GM12875 (cell line): ENCODE measurements around the gene GPR4.
A peak's percentile ranks its signal among the peaks of the same experiment; 100 is the strongest.

ENCODE experiments used
- H3K4me3 ChIP-seq: one replicate; pipeline ENCODE4 v1.5.1; 2011; ENCODE audit warnings: low read depth, low read length, control low read depth
- TF ChIP-seq, protein P1 (sequence below): IDR thresholded peaks from 2 replicates; pipeline ENCODE4 v1.5.1; 2011; ENCODE audit warnings: low read depth, mild to moderate bottlenecking, control low read depth, inconsistent platforms, low read length, moderate library complexity, borderline replicate concordance; ENCODE audit not compliant: insufficient read depth

GPR4 gene

DNA sequence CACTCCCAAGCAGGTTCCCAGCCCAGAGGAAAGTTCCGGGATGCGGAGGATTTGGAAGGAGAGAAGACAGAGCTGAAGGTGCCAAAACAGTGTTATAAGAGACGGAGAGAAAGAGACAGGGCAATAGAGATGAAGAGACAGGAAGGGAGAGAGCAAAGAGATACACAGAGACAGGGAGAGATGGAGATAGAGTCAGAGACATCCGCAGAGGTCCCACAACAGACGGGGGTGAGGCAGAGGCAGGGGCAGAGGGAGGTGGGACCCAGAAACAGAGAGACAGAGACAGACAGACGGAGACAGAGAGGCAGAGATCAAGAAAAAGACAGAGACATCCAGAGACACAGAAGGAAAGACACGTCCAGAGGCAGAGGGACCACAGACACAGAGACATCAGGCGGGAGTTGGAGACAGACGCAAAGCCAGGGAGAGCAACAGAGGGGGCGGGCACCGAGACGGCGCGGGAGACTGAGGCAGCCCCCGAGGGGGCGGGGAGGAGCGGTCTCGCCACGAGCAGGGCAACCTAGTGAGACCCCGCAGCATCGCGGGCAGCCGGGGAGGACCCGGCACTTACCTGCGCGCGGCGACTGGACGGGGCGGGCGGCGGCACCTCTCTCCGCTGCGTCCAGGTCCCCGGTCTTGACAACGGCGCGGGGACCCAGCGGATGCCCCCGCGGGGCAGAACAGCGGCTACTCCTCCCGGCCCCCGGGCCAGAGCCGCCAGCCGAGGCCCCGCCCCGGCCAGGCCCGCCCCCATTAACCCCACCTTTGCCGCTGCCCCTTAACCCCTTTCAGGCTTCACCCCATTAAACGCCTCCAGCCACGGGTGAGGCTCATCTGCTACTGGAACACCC is at the start of gene GPR4:
TSS of gene GPR4 (minus strand) at position 689 of the 851 bp plus-strand sequence. CDS start 10,346 bp downstream, outside the sequence.
- TF ChIP-seq, protein P1, sequence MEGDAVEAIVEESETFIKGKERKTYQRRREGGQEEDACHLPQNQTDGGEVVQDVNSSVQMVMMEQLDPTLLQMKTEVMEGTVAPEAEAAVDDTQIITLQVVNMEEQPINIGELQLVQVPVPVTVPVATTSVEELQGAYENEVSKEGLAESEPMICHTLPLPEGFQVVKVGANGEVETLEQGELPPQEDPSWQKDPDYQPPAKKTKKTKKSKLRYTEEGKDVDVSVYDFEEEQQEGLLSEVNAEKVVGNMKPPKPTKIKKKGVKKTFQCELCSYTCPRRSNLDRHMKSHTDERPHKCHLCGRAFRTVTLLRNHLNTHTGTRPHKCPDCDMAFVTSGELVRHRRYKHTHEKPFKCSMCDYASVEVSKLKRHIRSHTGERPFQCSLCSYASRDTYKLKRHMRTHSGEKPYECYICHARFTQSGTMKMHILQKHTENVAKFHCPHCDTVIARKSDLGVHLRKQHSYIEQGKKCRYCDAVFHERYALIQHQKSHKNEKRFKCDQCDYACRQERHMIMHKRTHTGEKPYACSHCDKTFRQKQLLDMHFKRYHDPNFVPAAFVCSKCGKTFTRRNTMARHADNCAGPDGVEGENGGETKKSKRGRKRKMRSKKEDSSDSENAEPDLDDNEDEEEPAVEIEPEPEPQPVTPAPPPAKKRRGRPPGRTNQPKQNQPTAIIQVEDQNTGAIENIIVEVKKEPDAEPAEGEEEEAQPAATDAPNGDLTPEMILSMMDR = no peak
- no peak within 1 kb of the TSS for H3K4me3 ChIP-seq

DNA sequence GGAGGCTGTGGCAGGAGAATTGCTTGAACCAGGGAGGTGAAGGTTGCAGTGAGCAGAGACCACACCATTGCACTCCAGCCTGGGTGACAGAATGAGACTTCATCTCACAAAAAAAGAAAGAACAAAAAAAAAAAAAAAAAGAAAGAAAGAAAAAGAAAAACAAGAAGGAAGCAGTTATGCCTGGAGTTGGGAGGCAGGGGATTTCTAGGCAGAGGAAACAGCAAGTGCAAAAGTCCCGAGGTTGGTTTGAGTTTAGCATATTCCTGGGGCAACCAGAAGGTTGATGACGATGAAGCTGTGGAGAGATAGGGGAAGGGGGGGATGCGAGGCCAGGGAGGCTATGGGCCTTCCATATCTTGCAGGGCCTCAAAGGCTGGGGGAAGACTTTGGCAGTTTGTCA is 48.7 kb upstream of the GPR4 start:
- TF ChIP-seq, protein P1 = no peak
- no peak overlapping the region for H3K4me3 ChIP-seq

DNA sequence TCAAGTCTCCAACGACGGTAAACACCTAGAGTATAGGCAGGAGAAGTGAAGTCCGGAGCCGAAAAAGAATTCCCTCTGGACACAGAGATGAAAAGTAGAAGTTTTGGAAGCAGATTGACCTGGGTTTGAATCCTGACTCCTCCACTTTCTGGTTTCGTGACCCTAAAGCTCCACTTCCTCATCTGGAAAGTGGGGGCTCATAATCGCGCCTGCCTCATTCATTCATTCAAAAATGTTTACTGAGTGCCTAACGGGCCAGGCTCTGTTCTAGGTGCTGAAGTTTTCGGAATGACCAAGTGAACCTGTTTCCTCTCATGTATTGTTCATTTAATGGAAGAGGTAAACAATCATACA is 44.3 kb upstream of the GPR4 start:
- TF ChIP-seq, protein P1 = no peak
- H3K4me3 ChIP-seq = peak overlapping the region; percentile 3

DNA sequence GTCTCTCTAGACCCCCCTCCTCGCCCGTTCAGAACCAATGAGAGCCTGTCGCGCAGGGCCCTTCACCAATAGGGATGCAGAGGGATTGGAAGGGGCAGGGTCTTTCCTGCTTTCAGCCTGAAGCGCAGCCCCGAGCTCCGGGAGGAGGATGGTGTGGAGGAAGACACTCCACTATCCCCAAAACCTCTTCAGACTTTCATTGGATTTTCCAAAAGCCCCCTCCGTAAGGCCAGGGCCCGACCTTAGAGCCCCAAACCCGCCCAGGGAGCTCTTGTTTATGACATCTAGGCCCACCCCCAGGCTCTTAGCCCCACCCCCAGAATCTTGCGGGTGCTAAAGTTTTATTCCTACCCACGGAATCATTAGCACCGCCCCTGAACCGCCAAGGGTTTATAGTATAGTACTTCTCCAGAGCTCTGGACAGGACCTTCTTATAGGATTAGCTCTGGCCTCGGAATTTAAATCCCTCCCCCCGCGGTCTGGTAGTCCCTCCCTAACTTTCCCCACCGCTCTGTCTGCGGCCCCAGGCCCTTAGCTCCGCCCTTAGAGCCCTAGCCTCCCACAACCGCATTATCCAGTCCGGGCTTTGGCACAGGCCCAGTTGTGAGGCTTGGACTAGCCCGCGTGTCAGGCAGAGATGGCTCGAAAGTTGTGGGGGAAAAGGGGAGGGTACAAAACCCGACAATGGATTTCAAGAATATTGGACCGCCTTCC is 43.8 kb upstream of the GPR4 start:
- H3K4me3 ChIP-seq = peak overlapping the region; percentile 54

DNA sequence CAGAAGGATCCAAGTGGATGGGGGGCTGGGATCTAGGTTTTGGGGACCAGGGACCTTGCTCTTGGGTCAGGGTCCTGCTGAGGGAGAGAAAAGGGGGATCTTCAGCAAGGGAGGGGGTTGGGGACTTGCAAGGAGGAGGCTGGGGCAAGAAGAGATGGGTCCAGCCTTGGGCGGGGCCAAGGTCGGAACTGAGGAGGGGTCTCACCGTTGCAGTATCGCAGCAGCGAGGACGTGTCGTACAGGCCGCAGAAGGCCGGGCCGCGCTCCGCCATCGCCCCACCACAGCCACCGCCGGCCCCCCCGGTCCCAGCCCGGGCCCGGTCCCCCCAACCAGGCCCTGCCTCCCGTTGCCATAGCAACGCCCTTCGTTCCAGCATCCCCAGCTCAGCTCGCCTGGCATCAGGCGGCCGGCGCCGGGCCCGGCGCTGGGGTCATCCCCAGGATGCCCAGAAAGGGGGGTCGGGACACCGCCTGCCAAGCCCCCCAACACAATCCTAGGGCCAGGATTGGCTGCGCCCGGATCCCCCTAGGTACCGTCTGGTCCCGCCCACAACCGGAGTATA is 43.1 kb upstream of the GPR4 start:
- TF ChIP-seq, protein P1 = no peak
- peak overlapping the region; percentile 54 for H3K4me3 ChIP-seq

More for the DNA sequence above, 43.8 kb upstream of the GPR4 start:
- TF ChIP-seq, protein P1 = no peak

DNA sequence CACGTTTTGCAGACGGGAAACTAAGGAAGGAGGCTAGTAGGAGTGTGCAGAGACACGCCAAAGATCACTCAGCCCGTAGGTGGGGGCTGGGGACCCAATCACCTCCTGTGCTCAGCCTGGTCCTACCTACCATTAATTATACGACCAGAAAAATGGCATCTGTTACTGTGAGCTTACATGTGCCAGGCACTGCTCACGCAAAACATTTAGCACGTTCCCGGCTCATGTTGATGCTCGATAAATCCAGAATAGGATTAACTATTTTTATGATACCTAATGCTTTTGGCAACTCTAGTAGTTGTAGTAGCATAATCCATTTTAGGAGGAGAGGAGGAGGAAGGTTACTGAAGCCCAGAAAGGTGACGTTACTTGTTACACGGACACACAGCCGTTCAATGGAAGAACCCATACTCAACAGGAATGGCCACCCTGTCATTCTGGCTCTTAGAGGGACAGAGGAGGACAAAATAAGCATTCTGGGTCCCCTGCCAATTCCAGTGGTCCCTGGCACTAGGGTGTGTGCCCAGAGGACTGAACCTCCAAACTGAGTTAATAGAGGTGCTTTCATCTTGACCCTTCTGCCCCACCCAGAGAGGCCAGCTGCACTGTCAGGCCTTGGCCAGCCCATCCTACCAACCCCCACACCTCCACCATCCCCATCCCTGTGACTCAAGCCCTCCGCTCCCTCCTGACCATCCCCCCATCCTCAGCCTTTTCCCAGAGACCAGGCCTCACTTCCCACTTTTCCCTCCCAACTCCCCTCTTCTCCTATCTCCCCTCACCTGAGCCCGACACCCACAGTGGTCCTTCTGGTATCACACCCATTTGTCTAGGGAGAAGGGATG is 42.1 kb upstream of the GPR4 start:
- TF ChIP-seq, protein P1 = no peak
- peak overlapping the region; percentile 44 for H3K4me3 ChIP-seq
